Sigmoid colon (tissue), 7 donors: ENCODE data around the gene COL23A1. TPM values are rescaled to one million over a fixed set of nuclear protein-coding genes. Genes with fewer than 3 reads are reported as not detected.

Experiments used
- DNase-seq: peaks from one replicate; pipeline ENCODE4 v3.0.0-alpha.2; 2019
- H3K27ac ChIP-seq, 4 donors: fragments of 200-600 bp; sonication (generic); one replicate each; pipeline ENCODE4 v1.5.1; 2016 to 2019; ENCODE audit warnings: mild to moderate bottlenecking in 1 of 4
- H3K27me3 ChIP-seq, 3 donors: fragments of 200-600 bp; sonication (generic); one replicate each; pipeline ENCODE4 v1.5.1; 2019; ENCODE audit warnings: mild to moderate bottlenecking in 1 of 3
- H3K36me3 ChIP-seq, 4 donors: fragments of 200-600 bp; sonication (generic); one replicate each; pipeline ENCODE4 v1.5.1; 2016 to 2019
- H3K4me1 ChIP-seq, 4 donors: fragments of 200-600 bp; sonication (generic); one replicate each; pipeline ENCODE4 v1.5.1; 2017 to 2019
- H3K4me3 ChIP-seq, 4 donors: fragments of 200-600 bp; sonication (generic); one replicate each; pipeline ENCODE4 v1.5.1; 2017 to 2019; ENCODE audit warnings: mild to moderate bottlenecking in 2 of 4, moderate library complexity in 1 of 4
- H3K9me3 ChIP-seq, 4 donors: fragments of 200-600 bp in 3 of 4; sonication (generic) in 3 of 4; one replicate each; pipeline versions ENCODE4 v1.5.1 to v1.6.1; 2013 to 2019
- EP300 ChIP-seq, 4 donors: sonication (generic); formaldehyde crosslinking; IDR thresholded peaks; one replicate each; pipeline ENCODE4 v1.6.1; 2017; ENCODE audit warnings: antibody characterized with exemption in 4 of 4
- POLR2A ChIP-seq, 2 donors: fragments of 450-650 bp; IDR thresholded peaks; one replicate each; pipeline ENCODE4 v1.6.1; 2016; ENCODE audit warnings: antibody characterized with exemption in 2 of 2, mild to moderate bottlenecking in 2 of 2, moderate library complexity in 2 of 2
- POLR2AphosphoS5 ChIP-seq, 4 donors: sonication (generic); formaldehyde crosslinking; IDR thresholded peaks; one replicate each; pipeline ENCODE4 v1.6.1; 2017; ENCODE audit warnings: antibody characterized with exemption in 4 of 4
- WGBS, 2 donors: extraction: QIAGEN DNeasy Blood & Tissue Kit; methylation state at CpG; one replicate each; pipeline ENCODE4 v1.1.7; 2013; 5-methylcytosine and 5-hydroxymethylcytosine counted together
- intact Hi-C: fragments of 100-400 bp; cut with DNase I; formaldehyde crosslinking; loops from one replicate; pipeline ENCODE4 v1.15.1; 2023
- polyA plus RNA-seq, 3 donors: library from polyadenylated mRNA; stranded (reverse); fragments of 200-250 nt; gene quantifications; one replicate each; pipeline ENCODE4 v1.2.3, GENCODE V29; 2013
- total RNA-seq, 4 donors: library from RNA; depleted of rRNA; stranded (reverse); fragments of >200 nt; gene quantifications; one replicate each; pipeline ENCODE4 v1.1.0, GENCODE V29; 2016
- TF ChIP-seq, protein P1 (sequence below), 4 experiments: fragments of 450-650 bp in 3 of 4; fragments of 200-600 bp in 1 of 4; IDR thresholded peaks; one replicate each; pipeline ENCODE4 v1.5.1; 2016 to 2019; ENCODE audit warnings: antibody characterized with exemption in 4 of 4, mild to moderate bottlenecking in 3 of 4, moderate library complexity in 2 of 4
- donor health status: healthy with polysubstance abuse.
- donor health status: Bipolar disorder and iron deficiency.
- donor health status: healthy.

The COL23A1 gene
- total and polyA plus RNA-seq, 7 donors, result 0.28 to 1.2 (median 0.57) TPM; not detected in 1

DNA sequence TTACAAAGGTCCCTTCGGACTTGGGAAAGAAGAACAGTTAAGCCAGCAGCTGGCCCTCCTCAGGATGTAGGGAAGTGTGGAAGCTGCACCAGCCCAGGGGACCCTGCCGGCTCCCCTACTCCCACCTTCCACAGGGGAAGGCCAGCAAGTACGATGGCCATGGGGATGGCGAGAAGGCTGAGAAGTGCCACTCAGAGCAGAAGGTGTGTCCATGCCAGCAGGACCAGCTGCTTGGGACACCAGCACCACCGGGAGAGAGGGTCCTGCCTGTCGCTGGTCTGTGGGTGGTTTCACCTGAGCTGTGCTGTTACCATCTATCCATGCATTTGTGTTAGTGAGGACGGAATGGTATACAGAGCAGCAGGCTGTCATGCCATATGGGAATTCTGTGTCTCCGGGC lies 209.0 kb downstream of the COL23A1 start:
- Histone ChIP-seq H3K27me3 (peaks cover 0 to 33% (median 9%) of the 10 kb centered on the region in 3 donors), H3K36me3 (no peaks in the 10 kb centered on the region), H3K4me1 (peaks cover 0 to 17% (median 4%) of the 10 kb centered on the region in 4 donors), H3K27ac (no peak overlapping the region), H3K9me3 (no peaks in the 10 kb centered on the region), H3K4me3 (no peak overlapping the region)
- WGBS, 2 donors, result 92 to 95% methylated on average over 8 of the region's 8 CpGs
- intact Hi-C loops, result no loop called here
- no peak for DNase-seq
- TF ChIP-seq POLR2A (IDR thresholded peaks at IDR 0.05) (no peak), POLR2AphosphoS5 (IDR thresholded peaks at IDR 0.05) (no peak), EP300 (IDR thresholded peaks at IDR 0.05) (no peak)
- TF ChIP-seq, protein P1, sequence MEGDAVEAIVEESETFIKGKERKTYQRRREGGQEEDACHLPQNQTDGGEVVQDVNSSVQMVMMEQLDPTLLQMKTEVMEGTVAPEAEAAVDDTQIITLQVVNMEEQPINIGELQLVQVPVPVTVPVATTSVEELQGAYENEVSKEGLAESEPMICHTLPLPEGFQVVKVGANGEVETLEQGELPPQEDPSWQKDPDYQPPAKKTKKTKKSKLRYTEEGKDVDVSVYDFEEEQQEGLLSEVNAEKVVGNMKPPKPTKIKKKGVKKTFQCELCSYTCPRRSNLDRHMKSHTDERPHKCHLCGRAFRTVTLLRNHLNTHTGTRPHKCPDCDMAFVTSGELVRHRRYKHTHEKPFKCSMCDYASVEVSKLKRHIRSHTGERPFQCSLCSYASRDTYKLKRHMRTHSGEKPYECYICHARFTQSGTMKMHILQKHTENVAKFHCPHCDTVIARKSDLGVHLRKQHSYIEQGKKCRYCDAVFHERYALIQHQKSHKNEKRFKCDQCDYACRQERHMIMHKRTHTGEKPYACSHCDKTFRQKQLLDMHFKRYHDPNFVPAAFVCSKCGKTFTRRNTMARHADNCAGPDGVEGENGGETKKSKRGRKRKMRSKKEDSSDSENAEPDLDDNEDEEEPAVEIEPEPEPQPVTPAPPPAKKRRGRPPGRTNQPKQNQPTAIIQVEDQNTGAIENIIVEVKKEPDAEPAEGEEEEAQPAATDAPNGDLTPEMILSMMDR (IDR thresholded peaks at IDR 0.05), result no peak

DNA sequence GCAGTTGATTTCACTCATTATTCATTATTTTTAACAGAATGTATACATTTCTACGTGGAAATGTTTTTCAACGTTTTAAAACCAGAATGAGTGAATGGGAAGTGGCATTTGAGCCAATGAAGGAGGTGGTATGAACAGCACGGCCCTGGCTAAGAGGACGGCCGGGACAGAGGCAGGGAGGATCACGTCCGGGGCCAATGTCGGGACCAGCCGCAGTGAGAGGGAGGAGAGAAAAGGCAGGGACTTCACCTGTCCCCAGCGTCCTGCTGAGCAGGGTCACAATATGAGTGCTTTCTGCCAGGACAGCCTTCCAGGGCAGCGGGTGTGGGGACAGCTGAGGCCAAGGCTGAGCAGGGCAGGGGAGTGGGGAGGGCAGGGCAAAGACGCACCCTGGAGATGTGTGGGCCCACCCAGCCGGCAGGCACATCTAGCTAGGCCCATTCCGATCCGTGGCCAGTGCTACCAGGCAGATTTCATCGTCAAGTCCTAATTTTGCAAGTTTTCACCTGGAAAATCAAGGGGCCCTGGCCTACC lies 209.6 kb downstream of the COL23A1 start:
- WGBS, 2 donors, result 86 to 90% methylated on average over 16 of the region's 16 CpGs
- Histone ChIP-seq H3K4me1 (peaks cover 0 to 17% (median 4%) of the 10 kb centered on the region in 4 donors), H3K9me3 (no peaks in the 10 kb centered on the region), H3K4me3 (no peak overlapping the region), H3K27me3 (peaks cover 0 to 28% (median 9%) of the 10 kb centered on the region in 3 donors), H3K36me3 (no peaks in the 10 kb centered on the region), H3K27ac (no peak overlapping the region)
- DNase-seq, result no peak
- intact Hi-C loops, result no loop called here
- TF ChIP-seq EP300 (IDR thresholded peaks at IDR 0.05) (no peak), POLR2A (IDR thresholded peaks at IDR 0.05) (no peak), POLR2AphosphoS5 (IDR thresholded peaks at IDR 0.05) (no peak)
- TF ChIP-seq, protein P1 (IDR thresholded peaks at IDR 0.05), result no peak

DNA sequence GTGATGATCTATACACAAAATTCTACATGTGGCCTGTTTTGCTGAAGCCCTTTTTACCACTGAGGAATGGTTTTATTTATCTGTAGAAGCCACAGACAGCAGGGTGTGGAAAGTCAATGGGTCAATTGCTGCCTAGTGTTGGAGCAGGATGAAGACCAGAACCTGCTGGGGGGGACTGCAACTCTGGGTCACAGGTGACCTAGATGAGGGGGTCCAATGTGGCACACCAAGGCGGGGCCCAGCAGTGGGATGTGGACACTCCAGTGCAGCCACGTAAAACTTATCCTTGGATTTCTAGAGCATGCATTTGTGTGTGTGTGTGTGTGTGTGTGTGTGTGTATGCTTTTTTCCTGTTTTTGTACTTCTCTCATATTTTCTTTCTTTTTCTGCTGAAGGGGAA lies 210.1 kb downstream of the COL23A1 start:
- Histone ChIP-seq H3K4me1 (peaks cover 0 to 17% (median 4%) of the 10 kb centered on the region in 4 donors), H3K27ac (no peak overlapping the region), H3K9me3 (no peaks in the 10 kb centered on the region), H3K4me3 (no peak overlapping the region), H3K27me3 (peaks cover 0 to 29% (median 5%) of the 10 kb centered on the region in 3 donors), H3K36me3 (no peaks in the 10 kb centered on the region)
- 64 to 72% methylated on average over 2 of the region's 2 CpGs for WGBS, 2 donors
- TF ChIP-seq POLR2A (IDR thresholded peaks at IDR 0.05) (no peak), POLR2AphosphoS5 (IDR thresholded peaks at IDR 0.05) (no peak), EP300 (IDR thresholded peaks at IDR 0.05) (no peak)
- TF ChIP-seq, protein P1 (IDR thresholded peaks at IDR 0.05), result no peak
- intact Hi-C loops, result no loop called here
- DNase-seq, result no peak

DNA sequence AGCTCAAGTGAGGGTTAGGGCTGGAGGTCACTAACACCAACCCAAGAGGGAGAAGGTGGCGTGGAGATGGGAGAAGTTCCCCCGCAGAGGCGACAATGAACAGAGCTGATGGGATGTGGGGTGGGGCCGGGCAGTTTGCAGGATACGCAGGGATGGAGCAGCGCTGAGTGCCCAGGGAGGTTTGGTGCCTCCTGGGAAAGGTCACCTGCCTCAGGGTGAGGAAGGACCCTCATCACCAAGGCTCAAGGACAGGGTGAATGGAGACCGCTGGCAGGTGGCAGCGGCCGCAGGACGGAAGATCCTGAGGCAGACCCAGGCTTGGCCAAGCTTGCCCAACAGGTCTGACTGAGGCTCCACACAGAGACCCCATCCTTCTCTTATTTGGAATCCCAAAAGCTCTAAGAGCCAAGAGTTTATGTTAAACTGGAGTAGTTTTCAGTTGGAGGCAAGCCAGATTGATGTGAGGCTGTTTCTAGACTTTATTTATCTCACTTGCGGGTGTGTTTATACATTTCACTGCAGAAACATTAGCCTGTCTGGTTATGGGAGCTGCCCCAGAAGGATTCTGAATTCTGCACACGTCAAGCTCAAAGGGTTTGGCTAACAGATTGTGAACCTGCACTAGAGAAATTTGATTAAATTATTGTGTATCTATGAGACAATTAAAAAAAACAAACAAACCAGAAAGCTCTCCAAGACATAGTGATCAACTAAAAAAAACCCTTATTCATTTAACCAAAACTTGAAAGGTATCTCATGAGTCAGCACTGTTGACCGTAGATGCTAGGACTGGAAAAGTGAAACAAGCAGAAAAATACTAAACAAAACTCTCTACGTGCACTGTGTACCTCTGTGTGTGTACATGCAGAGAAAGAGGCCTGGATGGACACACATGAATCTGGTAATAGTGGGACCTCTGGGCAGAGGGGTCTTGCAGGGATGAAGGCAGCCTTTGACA lies 211.4 kb downstream of the COL23A1 start:
- Histone ChIP-seq H3K9me3 (no peaks in the 10 kb centered on the region), H3K4me1 (peaks cover 0 to 9% (median under 1%) of the 10 kb centered on the region in 4 donors), H3K27me3 (peaks cover 0 to 18% (median 0%) of the 10 kb centered on the region in 3 donors), H3K36me3 (no peaks in the 10 kb centered on the region), H3K4me3 (no peak overlapping the region), H3K27ac (no peak overlapping the region)
- 78 to 79% methylated on average over 14 of the region's 14 CpGs for WGBS, 2 donors
- intact Hi-C loops, result no loop called here
- DNase-seq, result no peak
- TF ChIP-seq POLR2A (IDR thresholded peaks at IDR 0.05) (no peak), POLR2AphosphoS5 (IDR thresholded peaks at IDR 0.05) (no peak), EP300 (IDR thresholded peaks at IDR 0.05) (no peak)
- TF ChIP-seq, protein P1 (IDR thresholded peaks at IDR 0.05), result no peak
